HG03159 (cell line): ENCODE measurements around the gene OR13C9.
"Not testable (repeated sequence)": the region's sequence is repeated elsewhere in the genome, so short reads cannot be mapped to it uniquely, and the experiment has no call there.

ENCODE experiments used
- ATAC-seq: cut with Tn5 transposase; IDR thresholded peaks from one replicate; pipeline ENCODE4 v1.9.1; 2021; ENCODE audit warnings: mild to moderate bottlenecking, moderate library complexity; ENCODE audit not compliant: unreplicated experiment

Gene OR13C9

GRCh38 chr9:104618104-104618503 lies at the start of gene OR13C9:
Gene OR13C9 (minus strand): TSS chr9:104618204. CDS start chr9:104618204, 0 bp downstream.
- ATAC-seq, result no peak

GRCh38 chr9:104658496-104659195 lies 40.6 kb upstream of the OR13C9 start:
- no peak for ATAC-seq

- ATAC-seq, result no peak
Observed at GRCh38 chr9:104635456-104635855, 17.5 kb upstream of the OR13C9 start.

- ATAC-seq, result no peak
Observed at GRCh38 chr9:104633976-104634520, 16.0 kb upstream of the OR13C9 start.

GRCh38 chr9:104625964-104626363 lies 8.0 kb upstream of the OR13C9 start:
- not testable (repeated sequence) for ATAC-seq

GRCh38 chr9:104617418-104617817 lies 586 bp downstream of the OR13C9 start:
- ATAC-seq, result no peak

- ATAC-seq, result no peak
Observed at GRCh38 chr9:104611213-104611612, 6.8 kb downstream of the OR13C9 start.

GRCh38 chr9:104608336-104608735 lies 9.7 kb downstream of the OR13C9 start:
- ATAC-seq, result no peak

GRCh38 chr9:104606152-104606551 lies 11.9 kb downstream of the OR13C9 start:
- ATAC-seq, result no peak

GRCh38 chr9:104605527-104605926 lies 12.5 kb downstream of the OR13C9 start, which contains the start of gene OR13C2:
Gene OR13C2 (minus strand): TSS chr9:104605627. CDS start chr9:104605627, 0 bp downstream.
- not testable (repeated sequence) for ATAC-seq

- ATAC-seq, result peak; percentile 74
Observed at GRCh38 chr9:104604801-104605200, 13.2 kb downstream of the OR13C9 start.

GRCh38 chr9:104599313-104599712 lies 18.7 kb downstream of the OR13C9 start, which contains the start of gene OR13C5:
Gene OR13C5 (minus strand): TSS chr9:104599413. CDS start chr9:104599413, 0 bp downstream.
- ATAC-seq, result not testable (repeated sequence)

- not testable (repeated sequence) for ATAC-seq
Observed at GRCh38 chr9:104598749-104599148, 19.3 kb downstream of the OR13C9 start.

- ATAC-seq, result no peak
Observed at GRCh38 chr9:104589626-104590025, 28.4 kb downstream of the OR13C9 start.

GRCh38 chr9:104586496-104587180 lies 31.4 kb downstream of the OR13C9 start:
- no peak for ATAC-seq

GRCh38 chr9:104580562-104580961 lies 37.4 kb downstream of the OR13C9 start:
- no peak for ATAC-seq

GRCh38 chr9:104577263-104577662 lies 40.7 kb downstream of the OR13C9 start:
- no peak for ATAC-seq

GRCh38 chr9:104575456-104575855 lies 42.5 kb downstream of the OR13C9 start:
- ATAC-seq, result no peak

- ATAC-seq, result no peak
Observed at GRCh38 chr9:104572612-104573011, 45.4 kb downstream of the OR13C9 start.

- ATAC-seq, result no peak
Observed at GRCh38 chr9:104568868-104569267, 49.1 kb downstream of the OR13C9 start, which contains the start of gene OR13C8. Gene OR13C8 (plus strand): TSS chr9:104569168. CDS start chr9:104569168, 0 bp downstream.
